SK-N-SH (cell line): ENCODE measurements around the gene DOCK6. TPM values are rescaled to one million over a fixed set of nuclear protein-coding genes. Genes with fewer than 3 reads are reported as not detected.

Experiments
- CTCF ChIA-PET: fragments of 300-600, 350-600 bp; formaldehyde crosslinking; extraction: SDS; loops from one replicate; lab custom pipeline; 2021; lab: Yijun Ruan, JAX
- POLR2A ChIA-PET: fragments of 350-600 bp; sonication (Branson Sonifier 250); formaldehyde crosslinking; extraction: SDS; loops from one replicate; lab custom pipeline; 2020; ENCODE audit warnings: antibody characterized with exemption, inconsistent platforms; lab: Yijun Ruan, JAX
- DNase-seq: peaks from one replicate; pipeline ENCODE4 v3.0.0; 2012
- H2AFZ ChIP-seq: fragments of 200-600 bp; sonication (generic); 2 replicates; pipeline ENCODE4 v1.8.1; 2016; ENCODE audit warnings: antibody characterized with exemption, mild to moderate bottlenecking, low read depth
- H3F3A ChIP-seq: fragments of 200-600 bp; sonication (generic); replicated peaks from 2 replicates; pipeline ENCODE3; 2016; ENCODE audit warnings: antibody characterized with exemption, mild to moderate bottlenecking; ENCODE audit not compliant: insufficient read depth
- H3K27ac ChIP-seq, 2 experiments: fragments of 200-500 bp in 1 of 2; fragments of 200-600 bp in 1 of 2; sonication (Bioruptor generic) in 1 of 2; sonication (generic), shearing (Covaris generic) in 1 of 2; 2 replicates each; pipeline versions ENCODE4 v1.5.1 to v1.6.1; 2014 to 2016; ENCODE audit warnings: low read depth in 2 of 2, inconsistent platforms in 1 of 2, low read length in 1 of 2, mild to moderate bottlenecking in 1 of 2, mixed read lengths in 1 of 2
- H3K27me3 ChIP-seq: fragments of 200-600 bp; sonication (generic), shearing (Covaris generic); 2 replicates; pipeline ENCODE4 v1.6.1; 2016; ENCODE audit warnings: mixed run types; ENCODE audit not compliant: insufficient read depth
- H3K36me3 ChIP-seq, 2 experiments: fragments of 200-500 bp in 1 of 2; fragments of 200-600 bp in 1 of 2; sonication (Bioruptor generic) in 1 of 2; sonication (generic) in 1 of 2; replicated peaks in 1 of 2; 2 replicates each; pipeline versions ENCODE3 to v1.5.1; 2014 to 2016; ENCODE audit warnings: low read length in 1 of 2, mild to moderate bottlenecking in 1 of 2; ENCODE audit not compliant: insufficient read depth in 2 of 2, control insufficient read depth in 1 of 2
- H3K4me1 ChIP-seq, 2 experiments: fragments of 200-500 bp in 1 of 2; fragments of 200-600 bp in 1 of 2; sonication (Bioruptor generic) in 1 of 2; sonication (generic), shearing (Covaris generic) in 1 of 2; 2 replicates each; pipeline versions ENCODE4 v1.5.1 to v1.6.1; 2014 to 2016; ENCODE audit warnings: low read depth in 1 of 2, low read length in 1 of 2, mixed run types in 1 of 2; ENCODE audit not compliant: insufficient read depth in 2 of 2, control insufficient read depth in 1 of 2
- H3K4me2 ChIP-seq: fragments of 200-600 bp; sonication (generic), shearing (Covaris generic); 2 replicates; pipeline ENCODE4 v1.6.1; 2017; ENCODE audit warnings: mixed run types
- H3K4me3 ChIP-seq, 2 experiments: fragments of 200-500 bp in 1 of 2; fragments of 200-600 bp in 1 of 2; sonication (Bioruptor generic) in 1 of 2; sonication (generic), shearing (Covaris generic) in 1 of 2; 2 replicates each; pipeline versions ENCODE4 v1.5.1 to v1.8.1; 2014 to 2016; ENCODE audit warnings: low read depth in 2 of 2, inconsistent platforms in 1 of 2, low read length in 1 of 2, mild to moderate bottlenecking in 1 of 2, mixed read lengths in 1 of 2, moderate library complexity in 1 of 2
- H3K79me2 ChIP-seq: fragments of 200-600 bp; sonication (generic); 2 replicates; pipeline ENCODE4 v1.8.1; 2017; ENCODE audit warnings: mild to moderate bottlenecking; ENCODE audit not compliant: insufficient read depth
- H3K9ac ChIP-seq: fragments of 200-600 bp; sonication (generic); 2 replicates; pipeline ENCODE4 v1.6.1; 2017; ENCODE audit warnings: mixed run types
- H3K9me2 ChIP-seq: fragments of 200-600 bp; sonication (generic); 2 replicates; pipeline ENCODE4 v1.6.1; 2017; ENCODE audit warnings: mixed run types
- H3K9me3 ChIP-seq: fragments of 200-600 bp; sonication (generic); 2 replicates; pipeline ENCODE4 v1.6.1; 2017; ENCODE audit warnings: mixed run types, mild to moderate bottlenecking, moderate library complexity
- H4K20me1 ChIP-seq: fragments of 200-600 bp; sonication (generic); 2 replicates; pipeline ENCODE4 v1.6.1; 2017; ENCODE audit warnings: mild to moderate bottlenecking, mixed run types; ENCODE audit not compliant: insufficient read depth
- EP300 ChIP-seq, 2 experiments: IDR thresholded peaks; 2 replicates each; pipeline versions ENCODE4 v1.4.0 to v1.6.1; 2012; ENCODE audit warnings: borderline replicate concordance in 1 of 2, low read depth in 1 of 2, low read length in 1 of 2
- FOSL2 ChIP-seq: IDR thresholded peaks from 2 replicates; pipeline ENCODE4 v1.4.0; 2012; ENCODE audit warnings: low read depth, mild to moderate bottlenecking, moderate library complexity, borderline replicate concordance
- FOXM1 ChIP-seq: IDR thresholded peaks from 2 replicates; pipeline ENCODE4 v1.4.0; 2012; ENCODE audit warnings: low read depth, mild to moderate bottlenecking
- GABPA ChIP-seq: IDR thresholded peaks from 2 replicates; pipeline ENCODE4 v1.4.0; 2012; ENCODE audit warnings: low read depth, mild to moderate bottlenecking
- IRF3 ChIP-seq: fragments of 150-350 bp; IDR thresholded peaks from 2 replicates; pipeline ENCODE4 v1.6.1; 2016; ENCODE audit warnings: mild to moderate bottlenecking, low read depth, low read length
- JUND ChIP-seq: IDR thresholded peaks from 2 replicates; pipeline ENCODE4 v1.4.0; 2012
- POLR2AphosphoS5 ChIP-seq: IDR thresholded peaks from 2 replicates; pipeline ENCODE4 v1.6.1; 2012; ENCODE audit warnings: low read depth, low read length
- TCF12 ChIP-seq: IDR thresholded peaks from 2 replicates; pipeline ENCODE4 v1.4.0; 2012
- WGBS: methylation state at CpG from one replicate; pipeline ENCODE4 v1.1.6; 2017; ENCODE audit warnings: low lambda C conversion rate; 5-methylcytosine and 5-hydroxymethylcytosine counted together
- polyA plus RNA-seq, 3 experiments: library from polyadenylated mRNA; depleted of rRNA; stranded (reverse); fragments of >200 nt; gene quantifications; 2 replicates each; pipeline ENCODE4 v1.2.3, GENCODE V29; 2012
- TF ChIP-seq, protein P1 (sequence below): IDR thresholded peaks from 2 replicates; pipeline ENCODE4; 2012
- TF ChIP-seq, protein P2 (sequence below): IDR thresholded peaks from 2 replicates; pipeline ENCODE4 v1.6.1; 2012; ENCODE audit warnings: mild to moderate bottlenecking, low read depth, low read length, moderate library complexity

DOCK6 gene
- polyA plus RNA-seq, 1 of the 3 experiments (the other 2 are of a cell fraction): 18.3 TPM

- 90% methylated on average over 11 of the region's 11 CpGs for WGBS
- H2AFZ ChIP-seq: no peak overlapping the region
- no peak for DNase-seq
- no peak overlapping the region for H3K27ac ChIP-seq
- H3K27me3 ChIP-seq: no peaks in the 10 kb centered on the region
- peaks cover 6 to 20% of the 10 kb centered on the region in 2 experiments for H3K36me3 ChIP-seq
- H3K79me2 ChIP-seq: no peaks in the 10 kb centered on the region
- CTCF ChIA-PET: interaction anchor here (0.9 to 1.5 kb wide), 3 partner anchors 15 to 120 kb away, joined by 3 to 4 read pairs (median 3); no protein-coding TSS in a partner anchor
- H3K9ac ChIP-seq: no peak overlapping the region
- TF ChIP-seq POLR2AphosphoS5 (no peak), FOXM1 (no peak), JUND (no peak), IRF3 (no peak), TCF12 (no peak), FOSL2 (no peak), GABPA (no peak), EP300 (IDR thresholded peaks at IDR 0.05; ENCODE audit: borderline replicate concordance in 1 of 2, low read depth in 1 of 2, low read length in 1 of 2) (no peak)
- TF ChIP-seq, protein P1, sequence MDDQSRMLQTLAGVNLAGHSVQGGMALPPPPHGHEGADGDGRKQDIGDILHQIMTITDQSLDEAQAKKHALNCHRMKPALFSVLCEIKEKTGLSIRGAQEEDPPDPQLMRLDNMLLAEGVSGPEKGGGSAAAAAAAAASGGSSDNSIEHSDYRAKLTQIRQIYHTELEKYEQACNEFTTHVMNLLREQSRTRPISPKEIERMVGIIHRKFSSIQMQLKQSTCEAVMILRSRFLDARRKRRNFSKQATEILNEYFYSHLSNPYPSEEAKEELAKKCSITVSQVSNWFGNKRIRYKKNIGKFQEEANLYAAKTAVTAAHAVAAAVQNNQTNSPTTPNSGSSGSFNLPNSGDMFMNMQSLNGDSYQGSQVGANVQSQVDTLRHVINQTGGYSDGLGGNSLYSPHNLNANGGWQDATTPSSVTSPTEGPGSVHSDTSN: no peak
- TF ChIP-seq, protein P2, sequence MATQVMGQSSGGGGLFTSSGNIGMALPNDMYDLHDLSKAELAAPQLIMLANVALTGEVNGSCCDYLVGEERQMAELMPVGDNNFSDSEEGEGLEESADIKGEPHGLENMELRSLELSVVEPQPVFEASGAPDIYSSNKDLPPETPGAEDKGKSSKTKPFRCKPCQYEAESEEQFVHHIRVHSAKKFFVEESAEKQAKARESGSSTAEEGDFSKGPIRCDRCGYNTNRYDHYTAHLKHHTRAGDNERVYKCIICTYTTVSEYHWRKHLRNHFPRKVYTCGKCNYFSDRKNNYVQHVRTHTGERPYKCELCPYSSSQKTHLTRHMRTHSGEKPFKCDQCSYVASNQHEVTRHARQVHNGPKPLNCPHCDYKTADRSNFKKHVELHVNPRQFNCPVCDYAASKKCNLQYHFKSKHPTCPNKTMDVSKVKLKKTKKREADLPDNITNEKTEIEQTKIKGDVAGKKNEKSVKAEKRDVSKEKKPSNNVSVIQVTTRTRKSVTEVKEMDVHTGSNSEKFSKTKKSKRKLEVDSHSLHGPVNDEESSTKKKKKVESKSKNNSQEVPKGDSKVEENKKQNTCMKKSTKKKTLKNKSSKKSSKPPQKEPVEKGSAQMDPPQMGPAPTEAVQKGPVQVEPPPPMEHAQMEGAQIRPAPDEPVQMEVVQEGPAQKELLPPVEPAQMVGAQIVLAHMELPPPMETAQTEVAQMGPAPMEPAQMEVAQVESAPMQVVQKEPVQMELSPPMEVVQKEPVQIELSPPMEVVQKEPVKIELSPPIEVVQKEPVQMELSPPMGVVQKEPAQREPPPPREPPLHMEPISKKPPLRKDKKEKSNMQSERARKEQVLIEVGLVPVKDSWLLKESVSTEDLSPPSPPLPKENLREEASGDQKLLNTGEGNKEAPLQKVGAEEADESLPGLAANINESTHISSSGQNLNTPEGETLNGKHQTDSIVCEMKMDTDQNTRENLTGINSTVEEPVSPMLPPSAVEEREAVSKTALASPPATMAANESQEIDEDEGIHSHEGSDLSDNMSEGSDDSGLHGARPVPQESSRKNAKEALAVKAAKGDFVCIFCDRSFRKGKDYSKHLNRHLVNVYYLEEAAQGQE: no peak
- TF ChIP-seq, all 33 proteins: peak for 0
- no peaks in the 10 kb centered on the region; the same call in 1 of the 2 replicates for H4K20me1 ChIP-seq
- no peak overlapping the region for H3K4me2 ChIP-seq
- H3K4me1 ChIP-seq: peaks cover 0 to 4% of the 10 kb centered on the region in 2 experiments; a peak in 1 of 4 replicates
- POLR2A ChIA-PET: no interaction called here
- no peaks in the 10 kb centered on the region for H3K9me2 ChIP-seq
- H3K4me3 ChIP-seq: no peak overlapping the region
- no peaks in the 10 kb centered on the region for H3K9me3 ChIP-seq
- H3F3A ChIP-seq: peaks cover 11% of the 10 kb centered on the region
These were observed 15.4 kb downstream of the DOCK6 start for GRCh38 chr19:11246941-11247340.
